ENCODE results near the gene SFXN2.

GRCh38 chr10:102763037-102763607, 48.7 kb downstream of the SFXN2 start:
- TF ChIP-seq, protein P1, sequence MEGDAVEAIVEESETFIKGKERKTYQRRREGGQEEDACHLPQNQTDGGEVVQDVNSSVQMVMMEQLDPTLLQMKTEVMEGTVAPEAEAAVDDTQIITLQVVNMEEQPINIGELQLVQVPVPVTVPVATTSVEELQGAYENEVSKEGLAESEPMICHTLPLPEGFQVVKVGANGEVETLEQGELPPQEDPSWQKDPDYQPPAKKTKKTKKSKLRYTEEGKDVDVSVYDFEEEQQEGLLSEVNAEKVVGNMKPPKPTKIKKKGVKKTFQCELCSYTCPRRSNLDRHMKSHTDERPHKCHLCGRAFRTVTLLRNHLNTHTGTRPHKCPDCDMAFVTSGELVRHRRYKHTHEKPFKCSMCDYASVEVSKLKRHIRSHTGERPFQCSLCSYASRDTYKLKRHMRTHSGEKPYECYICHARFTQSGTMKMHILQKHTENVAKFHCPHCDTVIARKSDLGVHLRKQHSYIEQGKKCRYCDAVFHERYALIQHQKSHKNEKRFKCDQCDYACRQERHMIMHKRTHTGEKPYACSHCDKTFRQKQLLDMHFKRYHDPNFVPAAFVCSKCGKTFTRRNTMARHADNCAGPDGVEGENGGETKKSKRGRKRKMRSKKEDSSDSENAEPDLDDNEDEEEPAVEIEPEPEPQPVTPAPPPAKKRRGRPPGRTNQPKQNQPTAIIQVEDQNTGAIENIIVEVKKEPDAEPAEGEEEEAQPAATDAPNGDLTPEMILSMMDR (conservative IDR thresholded peaks at IDR 0.05 in 1 of 2, IDR thresholded peaks at IDR 0.05 in 1 of 2; ENCODE audit: extremely low read depth in 1 of 2, insufficient read depth in 1 of 2, low read depth in 1 of 2, low read length in 2 of 2) = no peak
- no peak for TF ChIP-seq EZH2 (IDR thresholded peaks at IDR 0.05; ENCODE audit: borderline replicate concordance, low read length)

Data from mammary epithelial cell (primary cell).